ENCODE results near the gene ELF5.

Gene ELF5

DNA sequence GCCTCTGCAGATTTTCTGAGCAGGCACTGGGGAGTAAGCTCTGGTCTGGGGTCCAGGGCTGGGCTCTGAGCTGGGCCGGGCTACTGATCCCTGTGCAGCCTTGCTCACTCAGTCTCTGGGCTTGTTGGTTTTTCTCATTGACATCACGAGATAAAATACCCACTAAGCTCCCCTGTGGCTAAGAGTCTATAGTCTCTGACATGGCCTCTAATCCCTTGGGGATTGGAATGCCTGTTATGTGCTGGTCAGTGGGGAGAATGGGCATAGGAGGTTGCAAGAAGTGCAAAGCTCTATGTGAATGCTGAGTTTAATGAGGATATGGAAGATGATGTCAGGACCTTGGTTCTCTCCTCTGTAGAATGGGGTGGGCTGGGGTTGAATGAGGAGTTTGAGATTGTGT lies 23.3 kb downstream of the ELF5 start:
- DNase-seq: no peak

DNA sequence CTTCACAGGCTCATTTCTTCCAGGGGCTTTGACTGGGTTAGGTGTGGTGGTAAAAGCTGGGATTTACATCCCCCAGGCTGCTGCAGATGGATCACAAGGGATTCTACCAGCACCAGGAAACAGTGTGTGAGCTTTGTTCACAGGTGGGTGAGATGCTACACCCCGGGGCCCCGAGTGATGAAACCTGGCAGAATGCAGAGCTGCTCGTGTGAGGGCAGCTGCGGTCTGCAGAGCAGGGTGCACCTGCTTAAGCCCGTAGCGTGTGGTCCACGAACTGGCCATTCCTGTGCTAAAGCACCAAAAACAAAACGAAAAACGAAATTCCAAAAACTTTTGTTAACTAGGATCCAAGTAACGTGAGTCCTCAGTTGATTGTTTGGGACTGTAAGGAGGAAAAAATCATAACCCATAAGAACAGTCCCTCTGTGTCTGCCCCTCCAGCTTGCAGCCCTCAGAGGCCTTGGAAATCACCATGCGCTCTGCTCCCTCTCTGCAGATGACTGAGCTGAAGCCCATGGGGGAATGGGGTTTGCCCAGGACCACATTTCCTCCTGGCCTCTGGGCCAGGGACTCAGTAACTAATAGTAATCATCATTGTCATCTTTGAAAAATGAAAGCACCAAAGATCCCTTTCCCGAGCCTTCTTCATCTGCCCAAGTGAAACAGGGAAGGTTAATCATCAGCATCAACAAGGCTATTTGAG lies 24.6 kb downstream of the ELF5 start:
- DNase-seq: no peak

DNA sequence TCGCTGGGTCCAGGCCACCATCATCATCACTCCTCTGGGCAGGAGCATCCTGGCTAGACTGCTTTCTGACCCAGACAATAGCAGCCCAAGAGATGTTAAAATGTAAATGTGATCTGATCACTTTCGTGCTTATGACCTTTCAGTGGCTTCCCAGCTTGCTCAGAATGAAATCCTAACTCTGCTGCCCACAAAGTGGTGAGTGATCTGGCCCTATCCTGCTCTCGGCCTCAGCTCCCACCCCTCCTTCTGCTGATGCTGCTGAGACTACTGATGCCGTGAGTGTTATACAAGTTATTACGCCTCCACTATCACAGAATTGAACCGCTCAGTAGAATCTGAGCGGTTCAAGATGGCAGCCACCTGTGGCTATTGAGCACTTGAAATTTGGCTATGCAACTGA lies 26.2 kb downstream of the ELF5 start:
- no peak for DNase-seq

GRCh38 chr11:34483106-34483874 lies 30.3 kb downstream of the ELF5 start:
- no peak for DNase-seq

DNA sequence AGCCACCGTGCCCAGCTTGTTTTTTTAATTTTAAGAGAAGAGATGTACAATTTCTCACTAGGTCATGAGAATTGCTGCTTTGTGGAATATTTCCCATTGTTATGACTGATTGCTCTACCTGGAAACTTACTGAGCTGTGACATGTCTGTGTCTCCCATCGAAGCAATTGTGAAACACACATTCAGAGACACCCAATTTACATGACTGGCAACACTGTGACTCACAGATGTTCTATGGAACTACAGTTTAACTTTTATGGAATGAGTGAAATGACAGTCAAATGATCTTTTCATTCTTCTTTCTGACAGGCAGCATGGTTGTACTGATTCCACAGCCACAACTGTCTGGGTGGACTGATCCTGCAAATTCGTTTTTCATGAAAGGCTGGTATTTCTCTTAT lies 32.3 kb downstream of the ELF5 start:
- DNase-seq: no peak

DNA sequence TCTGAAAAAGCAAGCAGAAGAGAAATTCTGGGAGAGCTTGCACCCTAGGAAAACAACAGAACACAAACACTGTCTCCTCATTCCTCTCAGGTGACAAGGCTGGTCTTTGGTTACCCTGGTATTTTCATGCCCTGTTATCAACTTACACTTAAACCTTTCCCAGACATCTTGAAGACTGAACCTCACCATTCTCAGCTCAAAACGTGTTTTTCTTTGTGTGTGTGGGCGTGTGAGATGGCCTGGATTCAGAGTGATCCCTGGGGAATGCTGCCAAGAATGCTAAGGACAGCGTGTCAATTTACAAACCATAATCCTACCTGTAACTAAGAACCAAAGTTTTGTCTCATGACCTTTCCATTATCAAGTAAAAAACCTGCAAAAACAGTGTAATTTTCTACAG lies 33.3 kb downstream of the ELF5 start:
- no peak for DNase-seq

GRCh38 chr11:34478845-34479663 lies 34.5 kb downstream of the ELF5 start:
- no peak for DNase-seq

GRCh38 chr11:34476849-34477248 lies 36.7 kb downstream of the ELF5 start:
- no peak for DNase-seq

- no peak for DNase-seq
Observed at GRCh38 chr11:34475656-34476055, 37.9 kb downstream of the ELF5 start.

GRCh38 chr11:34473603-34474169 lies 39.9 kb downstream of the ELF5 start:
- DNase-seq: no peak

GRCh38 chr11:34468209-34468841 lies 45.3 kb downstream of the ELF5 start:
- peak; percentile 68 for DNase-seq

- no peak for DNase-seq
Observed at GRCh38 chr11:34466802-34467488, 46.6 kb downstream of the ELF5 start.

- peak; percentile 29 for DNase-seq
Observed at GRCh38 chr11:34464591-34465051, 49.0 kb downstream of the ELF5 start.

GRCh38 chr11:34461215-34461614 lies 52.4 kb downstream of the ELF5 start:
- no peak for DNase-seq

DNA sequence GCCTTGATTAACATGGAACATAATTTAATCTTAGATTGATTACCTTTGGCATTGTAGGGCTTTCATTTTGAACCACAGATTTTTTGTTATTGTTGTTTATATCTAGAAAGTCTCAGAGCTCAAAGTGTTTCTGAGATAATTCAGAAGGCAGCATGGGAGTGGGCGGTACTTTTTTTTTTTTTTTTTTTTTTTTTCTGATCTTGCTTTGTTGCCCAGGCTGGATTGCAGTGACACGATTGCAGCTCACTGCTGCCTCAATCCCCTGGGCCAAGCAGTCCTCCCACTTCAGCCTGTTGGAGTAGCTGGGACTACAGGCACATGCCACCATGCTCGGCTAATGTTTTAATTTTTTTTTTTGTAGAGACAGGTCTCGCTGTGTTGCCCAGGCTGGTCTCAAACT lies 53.3 kb downstream of the ELF5 start:
- no peak for DNase-seq

DNA sequence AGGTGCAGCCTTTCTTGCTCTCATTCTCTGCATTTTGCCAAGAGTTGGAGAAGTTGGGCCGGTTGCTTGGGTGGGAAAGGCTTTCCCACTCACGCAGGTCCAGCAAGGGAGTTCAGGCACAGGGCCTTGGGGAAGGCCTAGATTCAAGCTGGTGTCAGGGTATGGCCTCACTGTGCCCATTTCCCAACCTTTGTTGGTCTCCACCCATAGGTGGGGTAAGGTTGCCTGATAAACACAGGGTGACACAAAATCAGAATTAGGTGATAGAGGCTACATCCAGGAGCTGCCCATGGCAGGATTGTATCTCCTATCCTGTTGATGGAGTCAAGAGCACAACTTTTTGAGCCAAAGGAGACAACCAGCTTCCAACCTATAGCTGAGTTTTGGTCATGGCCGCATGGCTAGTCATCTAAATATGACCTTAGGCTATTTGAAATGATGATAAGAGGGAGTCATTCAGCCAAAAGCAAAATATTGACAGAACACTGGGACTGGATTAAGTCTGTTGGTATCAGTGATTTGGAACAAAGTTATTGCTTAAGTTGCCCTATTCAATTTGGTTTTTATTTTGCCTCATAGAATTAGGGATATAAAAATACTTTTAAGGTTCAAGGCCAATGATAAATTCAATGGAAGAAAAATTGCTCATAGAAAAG lies 54.0 kb downstream of the ELF5 start:
- no peak for DNase-seq

DNA sequence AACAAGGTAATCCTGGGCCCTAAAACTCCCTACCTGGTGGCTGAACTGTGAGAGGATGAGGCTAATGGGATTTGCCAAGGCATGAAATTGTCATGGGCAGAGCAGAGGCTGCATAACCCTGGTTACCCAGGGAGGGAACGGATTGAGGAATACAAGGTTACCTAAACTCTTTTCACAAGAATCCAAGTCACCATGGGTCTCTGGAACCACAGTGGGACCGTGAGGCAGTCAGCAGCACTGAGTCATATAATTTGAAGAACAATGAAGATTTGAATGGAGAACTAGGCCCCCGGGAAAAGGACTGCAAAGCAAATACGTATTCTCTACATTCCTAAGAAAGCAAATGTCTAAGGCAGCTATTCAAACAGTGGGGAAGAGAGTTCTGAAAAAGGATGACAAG lies 55.1 kb downstream of the ELF5 start:
- DNase-seq: no peak

DNA sequence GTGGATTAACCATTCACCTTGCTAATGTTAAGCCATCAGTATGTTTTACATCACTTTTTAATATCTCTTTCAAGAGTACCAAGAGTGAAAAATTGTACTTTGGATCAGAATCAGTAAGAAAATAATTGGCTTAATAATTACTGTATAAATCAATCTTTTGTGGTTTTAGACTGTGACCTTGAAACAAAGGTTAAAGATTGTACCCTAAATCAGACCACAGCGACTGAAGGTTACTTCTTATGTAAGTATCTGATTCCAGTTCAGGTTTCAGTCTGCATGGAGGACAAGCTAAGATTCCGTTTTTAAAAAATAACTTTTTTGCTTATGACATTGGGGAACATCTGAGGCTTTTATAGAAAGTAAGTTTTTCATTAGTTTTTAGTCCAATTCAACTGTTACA lies 56.0 kb downstream of the ELF5 start:
- DNase-seq: no peak

DNA sequence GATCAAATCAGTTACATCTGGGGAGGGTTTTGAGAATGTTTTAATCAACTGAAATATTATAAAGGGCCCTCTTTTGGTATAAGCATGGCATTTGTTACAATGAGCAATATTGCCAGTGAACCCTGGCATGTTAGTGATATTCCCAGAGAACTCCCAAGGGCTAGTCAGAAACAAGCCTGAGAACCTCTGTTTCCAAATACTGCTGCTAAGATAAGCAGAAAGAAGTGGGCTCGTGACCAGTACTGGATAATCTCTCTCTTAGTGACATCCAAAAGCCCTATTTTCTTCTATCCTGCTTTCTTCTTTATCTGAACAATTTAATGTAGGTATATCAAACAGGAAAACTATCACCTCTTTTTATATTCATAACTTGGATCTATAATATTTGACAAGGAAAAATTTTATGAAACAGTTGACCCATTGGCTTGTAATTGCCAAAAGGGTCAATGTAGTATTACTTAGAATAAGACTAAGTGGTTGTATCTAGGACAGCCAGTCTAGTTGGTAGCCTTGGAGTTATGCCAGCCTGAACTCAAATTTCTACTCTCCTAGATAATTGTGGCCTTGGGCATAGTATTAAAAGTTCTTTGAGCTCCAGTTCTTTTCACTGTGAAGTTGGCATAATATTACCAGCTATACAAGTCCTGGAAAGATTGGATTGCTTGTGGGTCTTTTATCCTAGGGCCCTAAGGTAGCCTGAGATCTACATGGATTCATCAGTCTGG lies 59.1 kb downstream of the ELF5 start:
- no peak for DNase-seq

DNA sequence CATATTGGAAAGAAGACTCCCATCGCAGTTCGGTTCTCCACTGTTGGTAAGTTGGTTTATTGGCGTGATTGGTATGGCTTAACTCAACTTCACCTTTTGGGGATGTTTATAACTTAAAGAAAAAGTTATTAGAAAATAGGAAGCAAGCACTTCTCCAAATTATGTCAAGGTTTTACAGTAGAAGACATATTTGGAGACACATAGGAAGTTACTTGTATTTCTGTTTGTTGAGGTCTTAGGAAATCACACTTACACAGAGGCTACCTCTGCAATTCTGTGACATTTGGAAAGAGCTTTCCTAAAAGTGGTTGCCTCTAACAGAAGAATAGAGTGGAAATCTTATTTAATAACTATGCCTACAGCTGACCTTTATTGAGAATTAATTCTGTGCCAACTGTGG lies 62.5 kb downstream of the ELF5 start:
- DNase-seq: peak; percentile 28

GRCh38 chr11:34449013-34449412 lies 64.6 kb downstream of the ELF5 start:
- DNase-seq: no peak
